ENCODE data around the gene UBE2I. TPM values are rescaled to one million over a fixed set of nuclear protein-coding genes. Genes with fewer than 3 reads are reported as not detected.
"Not testable (repeated sequence)": the region's sequence is repeated elsewhere in the genome, so short reads cannot be mapped to it uniquely, and the experiment has no call there.

The UBE2I gene
- polyA plus RNA-seq, 4 donors: 152 to 184 (median 163) TPM

- DNase-seq (ENCODE audit: low read depth in 4 of 4, low spot score in 2 of 4): peak in 1 of 4 donors; percentile 54
Observed at GRCh38 chr16:1291576-1291974, 17.9 kb upstream of the UBE2I start.

DNA sequence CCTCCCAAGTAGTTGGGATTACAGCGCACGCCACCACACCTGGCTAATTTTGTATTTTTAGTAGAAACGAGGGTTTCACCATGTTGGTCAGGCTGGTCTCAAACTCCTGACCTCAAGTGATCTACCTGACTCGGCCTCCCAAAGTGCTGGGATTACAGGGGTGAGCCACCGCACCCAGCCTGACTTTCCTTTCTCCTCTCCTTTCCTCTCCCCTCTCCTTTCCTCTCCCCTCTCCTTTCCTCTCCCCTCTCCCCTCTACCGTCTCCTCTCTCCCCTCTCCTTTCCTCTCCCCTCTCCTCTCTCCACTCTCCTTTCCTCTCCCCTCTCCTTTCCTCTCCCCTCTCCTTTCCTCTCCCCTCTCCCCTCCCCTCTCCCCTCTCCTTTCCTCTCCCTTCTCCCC is 17.2 kb upstream of the UBE2I start:
- DNase-seq (ENCODE audit: low read depth in 4 of 4, low spot score in 2 of 4): not testable (repeated sequence)

- not testable (repeated sequence) for DNase-seq (ENCODE audit: low read depth in 4 of 4, low spot score in 2 of 4)
Observed at GRCh38 chr16:1292808-1293207, 16.6 kb upstream of the UBE2I start.

GRCh38 chr16:1293921-1294656 is 15.3 kb upstream of the UBE2I start:
- DNase-seq (ENCODE audit: low read depth in 4 of 4, low spot score in 2 of 4): no peak

DNA sequence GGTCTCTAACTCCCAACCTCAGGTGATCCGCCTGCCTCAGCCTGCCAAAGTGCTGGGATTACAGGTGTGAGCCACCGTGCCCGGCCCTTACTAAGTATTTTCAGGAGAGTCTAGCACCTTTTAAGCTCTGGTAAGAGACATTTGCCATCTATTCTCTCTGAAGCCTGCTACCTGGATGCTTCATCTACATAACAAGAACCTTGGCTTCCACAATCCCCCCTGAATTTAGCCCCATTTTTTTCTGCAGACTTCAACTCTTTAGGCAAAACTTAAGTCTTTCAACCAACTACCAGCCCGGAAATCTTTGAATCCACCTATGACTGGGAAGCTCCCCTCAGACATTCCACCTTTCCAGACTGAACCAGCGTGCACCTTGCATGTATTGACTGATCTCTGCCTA is 14.0 kb upstream of the UBE2I start:
- no peak for DNase-seq (ENCODE audit: low read depth in 4 of 4, low spot score in 2 of 4)

DNA sequence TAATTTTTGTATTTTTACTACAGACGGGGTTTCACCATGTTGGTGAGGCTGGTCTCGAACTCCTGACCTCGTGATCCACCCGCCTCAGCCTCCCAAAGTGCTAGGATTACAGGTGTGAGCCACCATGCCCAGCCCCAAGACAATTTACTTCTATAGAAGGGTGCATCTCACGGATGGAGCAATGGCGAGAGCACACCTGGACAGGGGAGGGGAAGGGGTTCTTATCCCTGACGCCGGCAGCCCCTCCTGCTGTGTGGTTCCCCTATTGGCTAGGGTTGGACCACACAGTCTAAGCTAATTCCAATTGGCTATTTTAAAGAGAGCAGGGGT is 12.8 kb upstream of the UBE2I start:
- DNase-seq (ENCODE audit: low read depth in 4 of 4, low spot score in 2 of 4): not testable (repeated sequence)

GRCh38 chr16:1297018-1297696 is 12.3 kb upstream of the UBE2I start:
- DNase-seq (ENCODE audit: low read depth in 4 of 4, low spot score in 2 of 4): no peak

DNA sequence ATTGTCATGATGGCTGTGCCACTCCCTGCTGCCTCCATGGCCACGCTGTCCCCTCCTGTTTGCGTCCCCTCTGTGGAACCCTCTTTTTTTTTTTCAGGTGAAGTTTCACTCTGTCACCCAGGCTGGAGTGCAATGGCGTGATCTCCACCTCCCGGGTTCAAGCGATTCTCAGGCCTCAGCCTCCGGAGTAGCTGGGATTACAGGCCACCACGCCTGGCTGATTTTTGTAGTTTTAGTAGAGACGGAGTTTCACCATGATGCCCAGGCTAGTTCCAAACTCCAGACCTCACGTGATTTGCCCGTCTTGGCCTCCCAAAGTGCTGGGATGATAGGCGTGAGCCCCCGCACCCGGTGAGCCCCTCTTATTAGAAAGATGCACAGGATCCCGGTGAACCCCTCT is 11.0 kb upstream of the UBE2I start:
- DNase-seq (ENCODE audit: low read depth in 4 of 4, low spot score in 2 of 4): no peak

- DNase-seq (ENCODE audit: low read depth in 4 of 4, low spot score in 2 of 4): no peak
Observed at GRCh38 chr16:1299012-1299867, 10.2 kb upstream of the UBE2I start.

DNA sequence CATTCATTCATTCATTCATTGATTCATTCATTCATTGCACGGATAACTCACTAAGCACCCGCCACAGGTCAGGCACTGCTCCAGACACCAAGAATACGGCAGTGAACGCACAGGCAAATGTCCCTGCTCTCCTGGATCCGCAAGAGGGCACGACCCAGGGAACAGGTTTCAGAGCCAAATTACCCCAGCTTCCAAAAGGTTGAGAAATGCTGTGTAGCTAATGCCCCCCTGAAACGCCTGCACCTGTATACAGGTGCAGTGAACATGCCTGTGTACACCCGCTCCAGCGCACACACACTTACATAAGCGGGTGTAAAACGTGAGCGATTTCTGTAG is 9.6 kb upstream of the UBE2I start:
- no peak for DNase-seq (ENCODE audit: low read depth in 4 of 4, low spot score in 2 of 4)

- DNase-seq (ENCODE audit: low read depth in 4 of 4, low spot score in 2 of 4): no peak
Observed at GRCh38 chr16:1300664-1301476, 8.6 kb upstream of the UBE2I start.

DNA sequence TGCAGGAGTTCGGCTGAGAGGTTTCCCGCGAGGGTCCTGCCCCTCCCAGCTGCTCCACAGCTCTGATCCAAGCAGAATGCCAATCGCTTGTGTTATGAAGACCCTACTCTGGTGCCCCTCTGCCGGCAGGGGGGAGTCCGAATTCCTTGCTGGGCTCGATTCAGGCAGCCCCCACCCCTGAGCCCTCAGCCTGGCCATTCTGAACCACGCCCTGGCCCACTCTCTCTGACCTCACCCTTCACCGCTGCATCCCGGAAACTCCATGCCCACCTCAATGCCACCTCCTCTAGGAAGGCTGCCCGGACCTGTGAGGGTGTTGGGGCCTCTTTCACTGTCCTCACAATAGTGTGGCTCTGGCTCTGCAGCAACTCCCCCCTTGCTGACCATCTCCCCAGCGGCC is 7.9 kb upstream of the UBE2I start:
- DNase-seq (ENCODE audit: low read depth in 4 of 4, low spot score in 2 of 4): no peak

GRCh38 chr16:1305823-1306222 is 3.6 kb upstream of the UBE2I start:
- no peak for DNase-seq (ENCODE audit: low read depth in 4 of 4, low spot score in 2 of 4)

- DNase-seq (ENCODE audit: low read depth in 4 of 4, low spot score in 2 of 4): no peak
Observed at GRCh38 chr16:1306334-1306733, 3.1 kb upstream of the UBE2I start.

DNA sequence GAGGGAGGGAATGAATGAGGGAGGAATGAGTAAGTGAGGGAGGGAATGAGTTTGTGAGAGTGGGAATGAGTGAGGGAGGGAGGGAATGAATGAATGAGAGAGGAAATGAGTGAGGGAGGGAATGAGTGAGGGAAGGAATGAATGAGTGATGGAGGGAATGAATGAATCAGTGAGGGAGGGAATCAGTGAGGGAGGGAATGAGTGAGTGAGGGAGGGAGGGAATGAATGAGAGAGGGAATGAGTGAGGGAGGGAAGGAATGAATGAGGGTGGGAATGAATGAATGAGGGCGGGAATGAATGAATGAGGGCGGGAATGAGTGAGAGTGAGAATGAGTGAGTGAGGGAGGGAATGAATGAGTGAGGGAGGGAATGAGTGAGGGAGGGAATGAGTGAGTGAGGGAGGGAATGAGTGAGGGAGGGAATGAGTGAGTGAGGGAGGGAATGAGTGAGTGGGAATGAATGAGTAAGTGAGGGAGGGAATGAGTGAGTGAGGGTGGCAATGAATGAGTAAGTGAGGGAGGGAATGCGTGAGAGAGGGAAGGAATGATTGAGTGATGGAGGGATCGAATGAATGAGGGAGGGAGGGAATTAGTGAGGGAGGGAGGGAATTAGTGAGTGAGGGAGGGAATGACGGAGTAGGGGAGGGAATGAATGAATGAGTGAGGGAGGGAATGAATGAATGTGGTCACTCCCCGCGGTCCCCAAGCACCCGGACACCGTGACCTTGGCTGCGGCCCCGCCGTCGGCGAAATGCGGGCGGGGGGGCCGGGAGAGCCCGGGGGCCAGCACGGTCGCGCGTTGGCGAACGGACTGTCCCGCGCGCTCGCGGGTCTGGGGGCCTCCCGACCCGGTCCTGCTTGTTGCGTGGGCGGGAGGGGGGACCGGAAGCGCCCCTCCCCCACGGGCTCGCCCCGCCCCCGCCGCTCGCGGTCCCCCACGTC is 1.1 kb upstream of the UBE2I start:
- no peak for DNase-seq (ENCODE audit: low read depth in 4 of 4, low spot score in 2 of 4)

- DNase-seq (ENCODE audit: low read depth in 4 of 4, low spot score in 2 of 4): no peak
Observed at GRCh38 chr16:1309888-1310831, 724 bp downstream of the UBE2I start.

- DNase-seq (ENCODE audit: low read depth in 4 of 4, low spot score in 2 of 4): no peak
Observed at GRCh38 chr16:1310832-1311200, 1.4 kb downstream of the UBE2I start.

DNA sequence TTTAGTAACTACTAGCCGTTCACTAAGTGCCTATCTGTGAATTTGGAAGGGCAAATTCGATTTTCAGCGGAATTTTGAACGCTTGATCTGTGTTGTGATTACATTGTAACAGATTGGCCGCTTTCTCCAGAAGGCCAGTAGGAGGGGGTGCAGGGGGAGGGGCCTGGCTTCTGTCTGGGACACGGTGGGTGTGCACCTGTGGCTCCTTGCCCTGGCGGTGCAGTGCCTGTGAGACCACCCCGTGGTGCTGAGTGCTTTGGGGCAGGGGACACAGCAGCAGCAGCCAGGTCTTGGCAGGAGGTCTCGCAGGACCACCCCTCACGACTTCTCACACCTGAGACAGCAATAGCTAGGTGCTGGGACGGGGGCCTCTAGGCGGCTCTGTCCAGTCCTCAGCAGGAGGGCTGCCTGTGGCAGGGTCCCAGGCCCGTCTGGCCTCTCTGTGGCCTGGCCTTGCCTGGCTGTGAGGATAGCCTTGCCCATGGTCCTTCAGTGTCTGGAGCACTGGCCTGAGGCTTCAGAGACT is 1.8 kb downstream of the UBE2I start:
- DNase-seq (ENCODE audit: low read depth in 4 of 4, low spot score in 2 of 4): no peak
